ENCODE data around the gene METTL6.
"Not testable (repeated sequence)": the region's sequence is repeated elsewhere in the genome, so short reads cannot be mapped to it uniquely, and the experiment has no call there.

The METTL6 gene

DNA sequence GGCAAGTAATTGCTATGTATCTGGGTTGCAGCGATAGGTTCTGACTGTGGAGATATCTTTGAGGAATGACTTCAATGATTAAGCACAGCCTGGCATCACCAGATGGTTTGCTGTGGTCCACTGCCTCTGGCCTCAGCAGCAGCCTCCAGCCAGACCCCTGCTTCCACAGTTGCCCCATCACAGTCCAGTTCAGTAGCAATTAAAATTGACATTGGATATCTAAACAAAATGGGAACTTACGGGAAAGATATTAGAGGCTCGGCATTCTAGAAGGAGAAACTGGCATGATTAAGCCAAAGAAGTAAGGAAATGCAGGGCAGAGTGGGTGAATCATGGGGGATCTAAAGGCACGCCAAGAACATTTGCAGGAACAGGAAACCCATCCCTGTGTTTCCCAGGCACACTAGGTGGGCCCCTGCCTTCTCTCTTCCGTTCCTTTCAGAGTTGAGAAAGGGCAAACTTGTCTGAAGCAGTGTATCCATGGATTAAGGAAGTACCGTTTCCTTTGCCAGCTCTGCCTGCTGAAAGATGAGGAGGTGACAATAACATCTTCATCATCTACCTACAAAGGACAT, 58.7 kb downstream of the METTL6 start:
- no peak for DNase-seq (ENCODE audit: low spot score)

DNA sequence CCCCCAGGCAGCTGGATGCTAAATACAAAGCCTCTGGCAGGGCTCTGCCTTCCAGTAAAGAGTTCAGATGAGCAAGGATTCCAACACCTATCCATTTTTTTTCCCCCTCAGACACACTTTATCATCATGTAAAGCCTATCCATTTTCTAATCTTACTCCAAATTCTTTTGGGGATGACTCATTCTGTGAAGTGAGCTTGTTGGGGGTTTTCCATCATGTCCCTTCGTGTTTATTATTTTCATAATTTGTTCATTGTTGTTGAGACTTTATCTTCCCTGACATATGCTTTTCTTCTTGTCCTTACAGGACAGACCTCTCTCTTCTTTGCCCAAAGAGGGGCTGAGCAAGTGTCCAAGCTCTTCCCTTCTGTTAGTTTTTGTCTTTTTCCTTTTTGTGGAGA, 60.3 kb downstream of the METTL6 start:
- no peak for DNase-seq (ENCODE audit: low spot score)

DNA sequence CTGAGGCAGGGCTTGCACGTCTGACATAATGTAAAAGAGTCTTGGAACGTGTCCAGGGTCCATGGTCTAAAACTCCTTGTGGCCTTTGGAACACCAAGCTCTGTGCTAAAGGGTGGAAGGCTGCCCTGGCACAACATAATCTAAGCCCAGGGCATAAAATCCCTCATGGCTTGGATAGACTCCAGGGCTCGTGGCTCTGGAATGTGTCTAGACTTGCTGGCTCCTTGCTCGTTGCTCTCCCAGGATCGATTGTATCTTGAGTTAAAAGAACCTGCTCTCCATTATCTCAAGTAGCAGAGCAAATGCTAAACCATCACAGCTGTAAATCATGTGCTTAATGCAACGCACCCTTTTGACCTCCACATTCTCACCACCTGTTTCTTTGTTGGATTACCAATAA, 63.3 kb downstream of the METTL6 start:
- not testable (repeated sequence) for DNase-seq (ENCODE audit: low spot score)

DNA sequence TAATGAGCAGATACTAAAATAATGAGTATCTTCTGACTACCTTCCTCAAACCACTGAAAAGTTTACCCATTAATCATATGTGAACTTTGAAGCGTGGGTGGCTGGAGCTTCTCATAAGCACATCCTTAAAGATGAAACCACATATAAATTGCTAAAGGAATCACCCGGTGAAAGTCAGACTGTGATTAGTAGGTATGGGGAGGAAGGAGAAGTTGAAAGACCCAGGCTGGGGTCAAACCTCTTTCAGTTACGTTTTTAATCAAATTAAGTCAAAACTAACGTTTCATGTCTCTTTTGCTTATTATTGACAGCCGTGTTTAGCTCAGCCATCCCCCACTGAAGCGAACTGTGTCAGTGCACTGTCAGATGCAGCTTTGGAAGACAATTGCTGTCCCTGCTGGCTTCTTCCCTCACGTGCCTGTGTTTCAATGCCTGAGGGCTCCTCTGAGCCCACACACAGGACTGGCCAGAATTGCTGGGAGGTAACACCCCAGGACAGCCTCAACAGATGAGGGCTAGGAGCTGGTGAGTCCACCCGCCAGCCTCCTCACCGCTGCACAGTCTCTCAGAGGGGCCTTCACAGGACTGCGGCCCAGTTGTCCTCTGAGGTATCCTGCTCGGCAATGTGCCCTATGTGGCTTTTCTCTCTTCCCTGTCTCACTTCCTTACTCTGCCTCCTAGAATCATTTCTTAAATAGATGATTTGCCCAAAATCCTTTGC, 65.7 kb downstream of the METTL6 start:
- no peak for DNase-seq (ENCODE audit: low spot score)

DNA sequence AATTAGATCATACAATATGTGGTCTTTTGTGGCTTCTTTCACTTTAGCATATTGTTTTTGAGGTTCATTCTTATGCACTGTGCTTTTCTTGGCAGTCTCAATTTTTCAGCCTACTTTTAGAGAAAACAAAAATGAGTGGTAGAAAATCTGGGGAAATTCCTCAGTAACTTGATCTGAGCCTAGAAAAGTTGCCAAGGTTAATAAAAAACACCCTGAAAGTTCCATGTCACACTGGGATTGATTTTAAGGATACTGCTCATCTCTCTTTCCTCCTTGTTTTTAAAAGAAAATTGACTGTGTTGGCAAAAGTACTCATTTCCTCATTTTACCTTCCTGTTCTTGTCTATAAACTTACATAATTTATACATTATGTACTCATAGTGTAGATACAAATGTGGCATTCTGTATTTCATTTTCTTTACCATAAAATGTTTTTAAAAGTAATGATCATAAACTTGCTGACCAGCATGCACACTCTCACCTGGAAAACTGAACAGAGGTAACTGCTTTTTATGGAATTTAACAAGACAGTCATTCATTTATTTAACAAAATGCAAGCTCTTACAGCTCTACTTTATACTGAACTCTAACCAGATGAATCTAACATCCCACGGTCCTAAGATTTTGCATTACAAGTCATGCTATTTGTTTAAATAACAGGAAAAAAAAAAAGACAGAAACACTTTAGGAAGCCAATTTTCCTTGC, 66.4 kb downstream of the METTL6 start:
- DNase-seq (ENCODE audit: low spot score): no peak

Data from hematopoietic multipotent progenitor cell treated with erythropoietin and hydrocortisone succinate and interleukin-3 and kit ligand, for 15 days (in vitro differentiated cells).